GM12801 (cell line): Measurements from ENCODE around the gene TAMALIN.

Experiments
- TF ChIP-seq, protein P1 (sequence below): IDR thresholded peaks from one replicate; pipeline ENCODE4 v1.5.1; 2011; ENCODE audit warnings: control low read depth; ENCODE audit not compliant: insufficient read length; ENCODE audit errors: extremely low read depth

The TAMALIN gene

DNA sequence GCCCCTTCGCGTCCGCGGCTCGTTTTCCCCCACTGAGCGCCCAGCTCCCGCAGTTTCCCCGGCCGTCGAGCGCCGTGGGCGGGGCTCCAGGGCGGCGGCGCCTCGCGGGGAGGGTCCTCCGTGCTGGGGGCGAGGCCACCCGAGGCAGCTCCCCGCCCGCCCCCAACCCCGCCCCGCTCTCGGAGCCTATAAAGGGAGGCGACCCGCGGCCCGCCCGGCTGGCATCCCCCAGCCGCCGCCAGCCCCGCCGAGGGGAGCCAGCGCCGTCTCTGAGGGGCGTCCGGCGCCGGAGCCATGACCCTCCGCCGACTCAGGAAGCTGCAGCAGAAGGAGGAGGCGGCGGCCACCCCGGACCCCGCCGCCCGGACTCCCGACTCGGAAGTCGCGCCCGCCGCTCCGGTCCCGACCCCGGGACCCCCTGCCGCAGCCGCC lies at the start of gene TAMALIN:
Gene TAMALIN, plus strand, starts transcription at position 221 of the 432 bp plus-strand sequence. Its CDS starts 74 bp downstream, at position 295.
- TF ChIP-seq, protein P1, sequence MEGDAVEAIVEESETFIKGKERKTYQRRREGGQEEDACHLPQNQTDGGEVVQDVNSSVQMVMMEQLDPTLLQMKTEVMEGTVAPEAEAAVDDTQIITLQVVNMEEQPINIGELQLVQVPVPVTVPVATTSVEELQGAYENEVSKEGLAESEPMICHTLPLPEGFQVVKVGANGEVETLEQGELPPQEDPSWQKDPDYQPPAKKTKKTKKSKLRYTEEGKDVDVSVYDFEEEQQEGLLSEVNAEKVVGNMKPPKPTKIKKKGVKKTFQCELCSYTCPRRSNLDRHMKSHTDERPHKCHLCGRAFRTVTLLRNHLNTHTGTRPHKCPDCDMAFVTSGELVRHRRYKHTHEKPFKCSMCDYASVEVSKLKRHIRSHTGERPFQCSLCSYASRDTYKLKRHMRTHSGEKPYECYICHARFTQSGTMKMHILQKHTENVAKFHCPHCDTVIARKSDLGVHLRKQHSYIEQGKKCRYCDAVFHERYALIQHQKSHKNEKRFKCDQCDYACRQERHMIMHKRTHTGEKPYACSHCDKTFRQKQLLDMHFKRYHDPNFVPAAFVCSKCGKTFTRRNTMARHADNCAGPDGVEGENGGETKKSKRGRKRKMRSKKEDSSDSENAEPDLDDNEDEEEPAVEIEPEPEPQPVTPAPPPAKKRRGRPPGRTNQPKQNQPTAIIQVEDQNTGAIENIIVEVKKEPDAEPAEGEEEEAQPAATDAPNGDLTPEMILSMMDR, result no peak

DNA sequence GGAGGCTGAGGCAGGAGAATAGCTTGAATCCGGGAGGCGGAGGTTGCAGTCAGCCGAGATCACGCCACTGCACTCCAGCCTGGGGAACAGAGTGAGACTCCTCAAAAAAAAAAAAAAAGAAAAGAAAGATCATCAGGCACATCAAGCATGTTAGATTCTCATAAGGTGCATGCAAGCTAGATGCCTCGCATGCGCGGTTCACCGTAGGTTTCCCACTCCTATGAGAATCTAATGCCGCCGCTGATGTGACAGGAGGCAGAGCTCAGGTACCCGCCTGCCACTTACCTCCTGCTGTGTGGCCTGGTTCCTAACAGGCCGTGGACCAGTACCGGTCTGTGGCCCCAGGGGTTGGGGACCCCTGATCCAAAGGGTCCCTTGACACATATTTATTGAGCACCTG lies 48.2 kb upstream of the TAMALIN start:
- TF ChIP-seq, protein P1, result no peak

DNA sequence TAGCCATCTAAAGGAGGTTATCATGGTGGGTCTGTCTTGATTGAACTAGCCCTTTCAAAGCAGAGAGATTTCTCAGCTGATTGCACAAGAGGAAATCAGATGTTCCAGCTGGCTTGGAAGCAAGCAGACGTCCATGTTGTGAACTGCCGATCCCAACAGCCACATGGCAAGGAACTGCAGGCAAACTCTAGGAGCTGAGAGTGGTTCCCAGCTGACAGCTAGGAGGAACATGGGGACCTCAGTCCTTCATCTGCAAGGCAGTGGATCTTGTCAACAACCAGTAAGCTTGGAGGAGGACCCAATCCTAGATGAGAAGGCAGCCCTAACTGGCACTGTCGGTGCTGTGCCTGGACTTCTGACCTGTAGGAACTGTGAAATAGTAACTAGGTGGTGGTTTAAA lies 47.5 kb upstream of the TAMALIN start:
- TF ChIP-seq, protein P1, result no peak

DNA sequence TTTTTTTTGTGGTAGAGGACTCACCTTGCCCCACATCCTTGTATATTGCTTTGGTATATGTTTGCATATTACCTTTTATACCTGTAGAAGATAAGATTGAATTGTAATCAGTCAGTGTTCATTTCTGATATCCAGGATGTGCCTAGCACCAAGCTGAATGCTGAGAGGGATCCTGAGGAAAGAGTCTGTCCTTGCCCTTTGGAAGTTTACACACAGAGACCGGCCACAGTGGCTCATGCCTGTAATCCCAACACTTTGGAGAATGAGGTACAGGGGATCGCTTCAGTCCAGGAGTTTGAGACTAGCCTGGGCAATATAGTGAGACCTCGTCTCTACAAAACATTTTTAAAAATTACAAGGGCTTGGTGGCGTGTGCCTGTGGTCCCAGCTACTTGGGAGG lies 46.8 kb upstream of the TAMALIN start:
- TF ChIP-seq, protein P1, result no peak

DNA sequence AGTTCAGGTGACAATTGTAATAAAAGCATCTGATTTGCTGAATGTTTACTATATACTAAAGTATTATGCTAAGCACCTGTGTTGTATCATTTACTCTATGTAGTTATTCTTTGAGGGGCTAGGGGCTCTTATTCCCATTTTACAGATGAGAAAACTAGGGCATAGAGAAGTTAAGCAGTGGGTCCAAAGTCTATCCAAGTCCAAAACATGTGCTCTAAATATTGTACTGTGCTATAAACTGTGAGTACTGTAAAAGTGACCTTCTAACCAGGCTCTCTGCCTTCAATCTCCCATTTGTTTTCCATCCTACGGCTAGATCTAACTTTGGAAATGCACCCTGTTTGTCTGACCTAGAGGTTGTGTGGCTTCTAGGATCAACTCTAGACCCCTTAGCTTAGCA lies 46.3 kb upstream of the TAMALIN start:
- TF ChIP-seq, protein P1, result no peak

DNA sequence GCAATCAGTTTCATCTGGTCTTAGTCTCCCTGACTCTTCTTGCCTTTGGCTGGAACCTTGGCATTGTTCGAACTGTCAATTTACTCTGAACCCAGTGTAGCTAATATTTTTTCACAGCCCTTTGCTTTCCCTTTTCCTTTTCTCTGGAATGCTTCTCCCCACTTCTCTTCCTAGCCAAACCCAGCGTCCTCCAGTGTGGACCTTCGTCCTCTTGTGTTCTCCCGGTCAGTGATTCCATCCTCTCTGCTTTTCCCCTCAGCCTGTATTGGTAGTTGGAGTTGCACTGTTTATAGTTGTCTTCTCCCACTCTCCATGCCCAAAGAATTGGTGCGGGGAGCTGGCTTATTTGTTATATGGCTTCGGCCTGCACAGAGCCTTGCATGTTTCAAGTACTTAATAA lies 45.9 kb upstream of the TAMALIN start:
- TF ChIP-seq, protein P1, result no peak

DNA sequence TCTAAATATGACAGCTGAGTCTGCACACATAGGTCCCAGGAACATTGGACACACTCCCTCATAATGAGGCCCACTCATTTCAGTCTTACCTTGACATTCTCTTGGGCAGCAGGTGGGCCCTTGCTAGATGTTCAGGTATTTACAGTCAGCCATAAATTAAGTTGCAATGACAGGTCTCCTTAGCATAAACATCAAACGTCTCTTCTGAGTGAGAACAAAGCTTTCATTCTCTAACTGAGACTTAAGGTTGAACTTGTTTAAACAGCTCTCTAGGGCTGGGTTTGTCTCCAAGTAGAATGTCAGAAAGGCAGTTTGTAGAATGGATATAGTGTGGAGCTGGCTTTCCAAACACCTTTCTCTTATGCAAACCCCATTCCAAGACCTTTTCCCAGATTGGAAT lies 44.9 kb upstream of the TAMALIN start:
- TF ChIP-seq, protein P1, result no peak

DNA sequence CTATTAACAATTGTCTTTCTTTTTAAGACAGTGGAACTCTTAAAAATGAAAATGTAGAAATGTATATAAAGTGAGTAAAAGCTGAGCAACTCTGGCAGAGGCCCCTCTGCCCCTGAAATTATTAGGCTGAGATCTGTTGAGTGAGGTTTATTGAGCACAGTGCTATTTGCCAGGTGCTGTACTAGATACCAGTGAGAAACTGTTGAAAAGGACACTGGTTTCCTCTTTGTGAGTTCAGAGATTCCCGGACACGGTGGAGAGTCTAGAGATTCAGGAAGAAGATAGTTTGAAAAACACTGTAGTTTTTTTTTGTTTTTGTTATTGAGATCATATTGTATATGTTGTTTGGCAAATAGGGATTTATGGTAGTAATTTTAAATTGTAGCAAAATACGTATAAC lies 44.0 kb upstream of the TAMALIN start:
- TF ChIP-seq, protein P1, result no peak
